C4-2B (cell line): ENCODE data around the gene OPRL1.

Experiments
- ZFX ChIP-seq: fragments of 450-650 bp; IDR thresholded peaks from 2 replicates; pipeline ENCODE4 v1.6.1; 2017
- TF ChIP-seq, protein P1 (sequence below): fragments of 450-650 bp; conservative IDR thresholded peaks from 2 replicates; pipeline ENCODE4 v1.5.1; 2017; ENCODE audit warnings: mild to moderate bottlenecking

DNA sequence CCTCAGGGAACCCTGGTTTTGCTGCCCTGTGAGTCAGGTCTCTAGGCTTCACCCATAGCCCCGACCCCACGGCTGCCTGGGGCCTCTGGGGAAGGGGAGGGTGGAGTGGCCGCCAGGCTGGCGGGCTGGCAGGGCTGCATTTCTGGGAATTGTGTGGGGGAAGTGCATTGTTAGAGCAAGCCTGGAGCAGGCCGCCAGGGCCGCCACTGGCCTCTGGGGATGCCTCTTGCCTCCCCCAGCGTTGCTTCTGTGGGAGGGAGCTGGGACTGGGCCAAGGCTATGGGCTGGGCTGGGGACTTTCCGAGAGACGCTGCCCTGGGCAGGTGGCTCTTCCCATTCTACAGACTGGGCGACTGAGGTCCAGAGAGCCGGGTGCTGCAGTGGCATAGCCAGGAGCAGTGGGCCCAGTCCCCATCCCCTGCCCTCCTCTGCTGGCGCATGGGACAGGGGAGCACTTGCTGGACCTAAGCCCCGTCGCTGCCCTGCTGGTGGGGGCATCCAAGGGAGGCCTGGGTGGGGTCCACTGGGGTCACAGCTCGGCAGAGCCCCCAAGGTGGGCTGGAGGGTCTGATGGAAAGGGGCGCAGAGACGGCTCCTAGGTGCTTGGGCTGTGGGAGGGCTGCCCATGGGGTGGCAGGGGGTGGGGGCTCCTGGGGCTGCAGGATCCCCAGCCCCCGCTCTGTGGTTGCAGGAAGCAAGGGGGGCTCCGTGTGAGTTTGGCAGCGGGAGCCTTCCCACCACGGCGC is 23.8 kb upstream of the OPRL1 start:
- TF ChIP-seq, protein P1, sequence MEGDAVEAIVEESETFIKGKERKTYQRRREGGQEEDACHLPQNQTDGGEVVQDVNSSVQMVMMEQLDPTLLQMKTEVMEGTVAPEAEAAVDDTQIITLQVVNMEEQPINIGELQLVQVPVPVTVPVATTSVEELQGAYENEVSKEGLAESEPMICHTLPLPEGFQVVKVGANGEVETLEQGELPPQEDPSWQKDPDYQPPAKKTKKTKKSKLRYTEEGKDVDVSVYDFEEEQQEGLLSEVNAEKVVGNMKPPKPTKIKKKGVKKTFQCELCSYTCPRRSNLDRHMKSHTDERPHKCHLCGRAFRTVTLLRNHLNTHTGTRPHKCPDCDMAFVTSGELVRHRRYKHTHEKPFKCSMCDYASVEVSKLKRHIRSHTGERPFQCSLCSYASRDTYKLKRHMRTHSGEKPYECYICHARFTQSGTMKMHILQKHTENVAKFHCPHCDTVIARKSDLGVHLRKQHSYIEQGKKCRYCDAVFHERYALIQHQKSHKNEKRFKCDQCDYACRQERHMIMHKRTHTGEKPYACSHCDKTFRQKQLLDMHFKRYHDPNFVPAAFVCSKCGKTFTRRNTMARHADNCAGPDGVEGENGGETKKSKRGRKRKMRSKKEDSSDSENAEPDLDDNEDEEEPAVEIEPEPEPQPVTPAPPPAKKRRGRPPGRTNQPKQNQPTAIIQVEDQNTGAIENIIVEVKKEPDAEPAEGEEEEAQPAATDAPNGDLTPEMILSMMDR, result no peak
- no peak for TF ChIP-seq ZFX
